AG04449 (cell line): ENCODE results near the gene LRFN5.
"Not testable (repeated sequence)": the region's sequence is repeated elsewhere in the genome, so short reads cannot be mapped to it uniquely, and the experiment has no call there.

Experiments used
- CTCF ChIA-PET: fragments of 350-600 bp; formaldehyde crosslinking; extraction: SDS; loops from one replicate; lab custom pipeline; 2021; ENCODE audit warnings: antibody characterized with exemption; lab: Yijun Ruan, JAX
- POLR2A ChIA-PET: fragments of 400-600, 350-600 bp; formaldehyde crosslinking; extraction: SDS; loops from one replicate; lab custom pipeline; 2020; ENCODE audit warnings: antibody characterized with exemption, inconsistent platforms; lab: Yijun Ruan, JAX
- DNase-seq: peaks from one replicate; pipeline ENCODE4 v3.0.0-alpha.2; 2010; ENCODE audit warnings: low read depth, low spot score
- H3K4me3 ChIP-seq: 2 replicates; pipeline ENCODE4 v1.5.1; 2011; ENCODE audit warnings: low read depth, mild to moderate bottlenecking, control low read depth, low read length
- CTCF ChIP-seq: IDR thresholded peaks from one replicate; pipeline ENCODE4 v1.5.1; 2011; ENCODE audit warnings: mild to moderate bottlenecking, moderate library complexity, low read length, control low read depth, inconsistent platforms; ENCODE audit not compliant: insufficient read depth; ENCODE audit errors: missing control alignments

Gene LRFN5

GRCh38 chr14:41650802-41651201, 44.1 kb downstream of the LRFN5 start:
- CTCF ChIA-PET: no interaction called here
- POLR2A ChIA-PET: no interaction called here
- TF ChIP-seq CTCF: no peak
- no peak for DNase-seq
- H3K4me3 ChIP-seq: no peak overlapping the region

GRCh38 chr14:41654196-41654595, 47.5 kb downstream of the LRFN5 start:
- POLR2A ChIA-PET: no interaction called here
- no peak overlapping the region for H3K4me3 ChIP-seq
- CTCF ChIA-PET: no interaction called here
- no peak for DNase-seq
- no peak for TF ChIP-seq CTCF

GRCh38 chr14:41662780-41663472, 56.2 kb downstream of the LRFN5 start:
- DNase-seq: no peak
- TF ChIP-seq CTCF: no peak
- no peak overlapping the region for H3K4me3 ChIP-seq
- ChIA-PET POLR2A (no interaction called here), CTCF (no interaction called here)

GRCh38 chr14:41663473-41663850, 56.8 kb downstream of the LRFN5 start:
- POLR2A ChIA-PET: no interaction called here
- no peak for DNase-seq

GRCh38 chr14:41666301-41666700, 59.6 kb downstream of the LRFN5 start:
- H3K4me3 ChIP-seq: no peak overlapping the region
- no peak for DNase-seq
- no peak for TF ChIP-seq CTCF
- CTCF ChIA-PET: no interaction called here
- POLR2A ChIA-PET: no interaction called here

More at GRCh38 chr14:41663473-41663850, 56.8 kb downstream of the LRFN5 start:
- no peak overlapping the region for H3K4me3 ChIP-seq
- CTCF ChIA-PET: no interaction called here
- TF ChIP-seq CTCF: no peak

GRCh38 chr14:41668356-41668755, 61.7 kb downstream of the LRFN5 start:
- DNase-seq: no peak
- TF ChIP-seq CTCF: no peak
- no peak overlapping the region for H3K4me3 ChIP-seq
- ChIA-PET POLR2A (no interaction called here), CTCF (no interaction called here)

- CTCF ChIA-PET, DNase-seq, POLR2A ChIA-PET, H3K4me3 ChIP-seq: not testable (repeated sequence)
Observed at GRCh38 chr14:41673601-41674000, 66.9 kb downstream of the LRFN5 start.

- DNase-seq, CTCF ChIA-PET, H3K4me3 ChIP-seq, POLR2A ChIA-PET: not testable (repeated sequence)
Observed at GRCh38 chr14:41674511-41674971, 67.9 kb downstream of the LRFN5 start.
